Measurements from ENCODE around the gene RTL10.
"Not testable (repeated sequence)": the region's sequence is repeated elsewhere in the genome, so short reads cannot be mapped to it uniquely, and the experiment has no call there.

The RTL10 gene

DNA sequence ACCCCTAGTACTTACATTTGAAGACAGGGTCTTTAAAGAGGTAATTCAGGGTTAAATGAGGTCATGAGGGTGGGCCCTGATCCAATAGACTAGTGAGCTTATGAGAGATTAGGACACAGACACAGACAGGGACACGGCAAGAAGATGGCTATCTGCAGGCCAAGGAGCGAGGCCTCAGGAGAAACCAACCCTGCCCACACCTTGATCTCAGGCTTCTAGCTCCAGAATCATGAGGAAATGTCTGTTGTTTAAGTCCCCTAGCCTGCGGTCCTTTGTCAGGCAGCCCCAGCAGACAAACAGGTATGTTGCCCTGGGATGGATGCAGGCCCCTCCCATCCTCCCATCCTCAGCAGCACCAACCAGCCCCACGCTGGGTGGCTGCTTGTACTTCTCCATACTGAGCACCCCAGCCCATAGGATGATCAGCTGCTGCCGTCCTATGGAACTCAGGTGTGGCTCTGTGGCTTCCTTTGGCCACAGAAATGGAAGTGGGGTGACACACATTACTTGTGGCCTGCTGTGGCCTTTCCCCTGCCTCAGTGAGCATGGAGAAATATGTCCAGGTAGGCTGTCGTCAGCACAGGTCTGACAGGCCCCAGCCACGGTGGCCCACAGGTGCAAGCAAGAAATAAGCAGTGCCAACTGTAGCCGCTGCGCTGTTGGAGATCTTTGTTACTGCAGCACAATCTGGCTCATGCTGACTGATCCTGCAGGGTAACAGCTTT, 7.9 kb downstream of the RTL10 start:
- FAIRE-seq (no peak), DNase-seq (ENCODE audit: insufficient read length, low spot score) (no peak)

- DNase-seq (ENCODE audit: insufficient read length, low spot score) (no peak), FAIRE-seq (no peak)
These were observed 9.5 kb downstream of the RTL10 start for GRCh38 chr22:19845054-19845722.

DNA sequence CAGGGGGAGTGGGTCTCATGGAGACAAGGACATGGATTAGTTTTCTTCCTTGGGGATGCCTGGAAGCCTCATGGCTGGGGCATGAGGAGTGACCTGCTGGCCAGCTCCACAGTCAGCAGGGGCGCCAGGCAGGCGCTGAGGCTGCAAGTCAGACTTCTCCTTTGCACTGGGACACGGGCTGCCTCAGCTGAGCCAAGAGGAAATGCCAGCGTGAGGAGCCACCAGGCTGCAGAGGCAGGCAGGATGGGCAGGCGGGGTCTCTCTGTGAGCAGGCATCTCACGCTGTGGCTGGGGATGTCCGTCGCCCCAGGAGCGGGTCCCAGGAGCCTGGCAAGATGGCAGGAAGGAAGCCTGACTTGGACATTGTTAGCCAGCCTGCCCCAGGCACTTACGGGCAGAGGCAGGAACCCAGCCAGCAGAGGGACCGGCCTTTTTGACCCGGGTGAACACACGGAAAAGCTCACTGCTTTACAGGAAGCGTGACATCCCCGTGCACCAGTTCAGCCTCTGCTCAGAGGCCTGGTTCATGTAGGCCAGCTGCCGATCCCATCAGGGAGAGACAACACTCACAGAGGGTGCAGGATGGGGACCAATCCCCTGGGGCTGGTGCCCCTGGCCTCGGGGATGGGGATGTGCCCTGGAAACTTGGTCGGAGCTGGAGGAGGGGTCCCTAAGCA, 10.2 kb downstream of the RTL10 start:
- DNase-seq (ENCODE audit: insufficient read length, low spot score) (no peak), FAIRE-seq (no peak)

GRCh38 chr22:19843857-19844376, 10.8 kb downstream of the RTL10 start:
- DNase-seq (ENCODE audit: insufficient read length, low spot score) = no peak
- FAIRE-seq = no peak

DNA sequence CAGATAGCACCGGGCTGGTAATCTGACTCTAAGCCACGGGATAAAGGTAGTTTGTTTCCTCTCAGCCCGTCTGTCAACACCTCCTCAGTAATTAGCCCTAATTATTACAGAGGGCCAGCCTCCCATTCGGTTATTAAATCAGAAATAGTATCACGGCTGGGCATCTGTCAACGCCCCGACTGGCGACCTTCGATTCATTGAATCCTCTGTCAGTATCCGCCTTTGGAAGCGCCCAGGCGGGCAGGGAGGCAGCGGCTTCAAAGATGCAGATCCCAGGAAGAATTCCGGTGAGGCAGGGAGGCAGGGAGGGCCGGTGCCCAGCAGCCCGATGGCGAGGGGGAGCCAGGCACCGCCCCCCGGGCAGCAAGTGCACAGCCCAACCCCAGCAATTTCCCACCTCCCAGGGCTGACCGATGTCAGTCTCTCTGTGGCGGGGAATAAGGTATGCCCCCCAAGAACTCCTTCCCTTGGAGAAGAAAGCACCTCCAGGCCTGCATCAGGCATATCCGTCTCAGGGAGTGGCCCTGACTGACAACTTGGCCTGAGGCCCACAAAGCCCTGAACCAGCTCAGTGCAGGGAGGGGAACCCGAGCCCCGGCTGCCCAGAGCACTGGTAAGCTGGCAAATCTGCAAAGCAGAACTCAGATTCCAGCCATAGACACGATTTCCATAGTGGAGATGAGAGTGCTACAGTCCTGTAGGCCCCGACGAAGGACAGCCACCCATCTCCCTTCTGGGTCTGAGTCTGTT, 11.4 kb downstream of the RTL10 start:
- DNase-seq (ENCODE audit: insufficient read length, low spot score) = no peak
- FAIRE-seq = no peak

DNA sequence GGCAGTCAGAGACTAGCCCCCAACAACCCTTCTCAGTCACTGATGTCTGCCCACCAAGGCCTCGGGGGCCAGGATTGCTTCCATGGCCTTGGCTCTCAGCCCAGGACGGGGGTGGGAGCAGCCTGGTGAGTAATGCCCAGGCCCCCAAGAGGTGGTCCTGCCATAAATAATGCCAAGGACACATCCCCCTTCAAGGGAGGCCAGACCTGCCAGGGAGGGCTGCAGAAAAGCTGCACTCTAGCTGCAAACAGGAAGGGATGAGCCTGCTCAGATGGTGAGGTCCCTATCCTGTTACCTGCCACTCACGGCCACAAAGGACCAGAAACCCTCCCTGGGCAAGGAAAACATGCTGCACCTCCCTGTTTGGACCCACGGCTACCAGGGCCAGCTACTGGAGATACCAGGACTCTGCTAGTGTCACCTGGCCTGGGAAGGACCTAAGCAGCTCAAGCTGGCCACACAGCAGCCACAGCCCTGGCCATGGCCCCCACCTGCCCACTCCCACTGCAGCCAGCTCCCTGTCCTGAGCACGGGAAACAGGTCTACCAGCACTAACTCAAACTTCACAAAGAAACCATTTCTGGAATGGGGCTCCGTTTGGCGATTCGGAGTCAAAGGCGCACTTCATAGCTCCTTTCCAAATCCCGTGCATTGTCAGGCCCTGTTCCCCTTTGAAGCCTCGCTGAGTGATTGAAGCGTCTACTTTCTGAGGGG, 12.1 kb downstream of the RTL10 start:
- FAIRE-seq (no peak), DNase-seq (ENCODE audit: insufficient read length, low spot score) (no peak)

DNA sequence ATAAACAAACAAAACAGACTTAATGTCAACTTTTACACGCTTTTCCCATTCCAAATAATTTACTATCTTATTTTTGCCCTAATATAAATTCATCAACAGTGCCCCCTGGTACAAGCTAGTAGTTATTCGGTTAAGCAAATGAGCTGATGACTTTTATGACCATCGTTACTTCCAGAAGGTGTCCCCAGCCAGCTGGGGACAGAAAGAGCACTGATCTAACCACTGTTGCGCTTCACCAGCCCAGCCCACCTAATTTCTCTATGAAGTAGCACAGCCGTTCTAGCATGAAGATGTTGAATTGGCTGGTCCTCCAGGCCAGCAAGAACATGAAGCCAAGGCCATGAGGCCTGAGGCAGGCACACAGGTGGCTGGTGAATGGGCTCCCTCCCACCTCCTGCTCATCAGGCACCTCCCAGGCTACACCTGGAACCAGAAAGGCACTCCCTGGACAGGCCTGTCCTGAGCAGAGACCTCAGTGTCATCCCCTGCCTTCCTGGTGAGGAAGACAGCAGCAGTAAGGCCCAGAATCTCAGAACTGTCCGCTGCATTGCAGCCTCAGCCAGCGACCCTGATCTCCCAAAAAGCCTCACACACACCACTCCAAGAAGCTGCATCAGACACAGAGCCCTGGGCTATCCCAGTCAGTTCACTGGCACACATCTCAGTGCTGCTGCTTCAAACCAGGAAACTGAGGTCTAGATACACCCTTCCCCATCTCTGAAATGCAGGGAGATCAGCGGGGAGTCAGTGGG, 12.9 kb downstream of the RTL10 start:
- FAIRE-seq = no peak
- DNase-seq (ENCODE audit: insufficient read length, low spot score) = no peak

- FAIRE-seq = no peak
- DNase-seq (ENCODE audit: insufficient read length, low spot score) = no peak
These were observed 13.6 kb downstream of the RTL10 start for GRCh38 chr22:19840955-19841640.

GRCh38 chr22:19840059-19840458, 14.6 kb downstream of the RTL10 start:
- FAIRE-seq = no peak
- no peak for DNase-seq (ENCODE audit: insufficient read length, low spot score)

- no peak for FAIRE-seq
- DNase-seq (ENCODE audit: insufficient read length, low spot score) = no peak
These were observed 16.8 kb downstream of the RTL10 start for GRCh38 chr22:19837915-19838314.

- FAIRE-seq = no peak
These were observed 18.2 kb downstream of the RTL10 start for GRCh38 chr22:19836512-19836911.

GRCh38 chr22:19834599-19834998, 20.1 kb downstream of the RTL10 start:
- no peak for DNase-seq (ENCODE audit: insufficient read length, low spot score)
- FAIRE-seq = no peak

More at GRCh38 chr22:19836512-19836911, 18.2 kb downstream of the RTL10 start:
- DNase-seq (ENCODE audit: insufficient read length, low spot score) = no peak

GRCh38 chr22:19833327-19833726, 21.3 kb downstream of the RTL10 start:
- not testable (repeated sequence) for FAIRE-seq; DNase-seq (ENCODE audit: insufficient read length, low spot score)

GRCh38 chr22:19832476-19833108, 22.1 kb downstream of the RTL10 start:
- DNase-seq (ENCODE audit: insufficient read length, low spot score) (no peak), FAIRE-seq (no peak)

- DNase-seq (ENCODE audit: insufficient read length, low spot score); FAIRE-seq: not testable (repeated sequence)
These were observed 22.7 kb downstream of the RTL10 start for GRCh38 chr22:19831979-19832378.

DNA sequence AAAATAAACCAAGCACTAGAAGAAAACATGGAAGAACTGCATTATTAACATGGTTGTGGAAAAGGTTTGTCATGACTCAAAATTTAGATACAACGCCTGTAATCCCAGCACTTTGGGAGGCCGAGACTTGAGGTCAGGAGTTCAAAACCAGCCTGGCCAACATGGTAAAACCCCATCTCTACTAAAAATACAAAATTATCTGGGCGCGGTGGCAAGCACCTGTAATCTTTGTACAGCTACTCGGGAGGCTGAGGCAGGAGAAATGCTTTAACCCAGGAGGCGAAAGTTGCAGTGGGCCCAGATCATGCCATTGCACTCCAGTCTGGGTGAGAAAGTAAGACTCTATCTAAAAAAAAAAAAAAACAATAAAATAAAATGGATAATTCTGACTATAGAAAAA, 23.7 kb downstream of the RTL10 start:
- FAIRE-seq (no peak), DNase-seq (ENCODE audit: insufficient read length, low spot score) (no peak)

- no peak for FAIRE-seq
- no peak for DNase-seq (ENCODE audit: insufficient read length, low spot score)
These were observed 26.7 kb downstream of the RTL10 start for GRCh38 chr22:19828035-19828401.

DNA sequence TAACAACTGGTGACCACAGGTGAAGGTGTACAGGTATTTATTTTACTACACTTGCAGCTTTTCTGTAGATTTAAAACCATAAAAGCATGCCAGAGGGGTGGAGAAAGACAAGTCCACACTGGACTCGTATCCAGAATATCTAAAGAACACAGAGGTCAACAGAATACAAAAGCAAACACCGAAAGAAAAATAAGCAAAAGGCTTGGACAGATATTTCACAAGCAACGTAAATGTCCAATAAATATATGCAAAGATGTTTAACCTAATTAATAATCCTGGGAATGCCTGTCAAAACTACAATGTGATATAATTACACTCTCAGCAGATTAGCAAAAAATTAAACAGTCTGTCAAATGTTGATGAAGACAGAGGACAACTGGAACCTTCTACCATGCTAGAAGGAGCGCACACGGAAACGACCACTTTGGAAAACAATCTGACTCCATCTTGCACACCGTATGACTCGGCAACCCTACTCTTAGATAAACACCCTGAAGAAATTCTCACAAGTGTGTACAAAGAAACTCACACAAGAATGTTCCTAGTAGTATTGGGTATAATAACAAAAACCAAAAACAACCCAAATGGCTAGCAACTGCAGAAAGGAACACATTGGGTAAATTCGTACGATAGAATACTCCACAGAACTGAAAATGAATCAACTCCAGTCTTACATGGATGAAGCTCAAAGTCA, 27.2 kb downstream of the RTL10 start:
- FAIRE-seq = no peak
- DNase-seq (ENCODE audit: insufficient read length, low spot score) = no peak
